ENCODE measurements around the gene DUOX1.

DNA sequence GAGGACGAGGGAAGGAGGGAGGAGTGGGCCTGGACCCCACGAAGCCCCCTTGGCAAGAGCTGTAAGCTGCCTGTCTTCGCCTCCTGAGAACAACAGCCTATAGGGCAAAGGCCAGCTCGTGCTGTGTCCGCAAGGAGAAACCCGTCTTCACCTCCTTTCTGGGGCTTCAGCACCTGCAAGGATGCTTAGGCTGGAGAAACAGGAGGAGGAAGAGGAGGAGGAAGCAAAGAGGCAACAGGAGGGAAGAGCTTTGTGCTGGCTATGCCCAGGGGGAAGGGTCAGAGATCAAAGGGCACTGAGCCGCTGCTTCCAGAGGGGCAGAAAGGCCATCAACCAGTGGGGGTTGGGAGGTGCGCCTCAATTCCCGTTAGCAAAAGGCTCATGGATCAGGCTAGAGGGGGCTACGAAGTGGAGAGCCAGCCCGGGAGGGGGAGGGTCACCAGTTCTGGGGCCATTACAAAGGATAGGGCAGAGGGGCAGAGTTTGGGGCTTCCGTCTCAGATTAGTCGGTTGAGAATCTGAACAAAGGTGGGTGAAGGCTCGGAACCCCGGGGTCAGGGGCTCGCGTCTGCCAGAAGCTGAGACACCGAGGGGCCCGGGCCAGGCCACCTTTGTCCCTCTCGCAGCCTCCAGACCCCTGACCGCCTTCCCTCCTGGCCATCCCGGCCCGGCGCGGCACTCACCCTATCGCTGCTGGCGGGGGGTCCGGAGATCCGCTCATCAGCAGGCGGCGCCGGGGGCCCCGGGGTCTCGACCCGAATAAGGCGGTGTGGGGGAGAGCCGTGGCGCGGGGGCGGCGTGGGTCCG lies 57.2 kb downstream of the DUOX1 start:
- TF ChIP-seq, protein P1, sequence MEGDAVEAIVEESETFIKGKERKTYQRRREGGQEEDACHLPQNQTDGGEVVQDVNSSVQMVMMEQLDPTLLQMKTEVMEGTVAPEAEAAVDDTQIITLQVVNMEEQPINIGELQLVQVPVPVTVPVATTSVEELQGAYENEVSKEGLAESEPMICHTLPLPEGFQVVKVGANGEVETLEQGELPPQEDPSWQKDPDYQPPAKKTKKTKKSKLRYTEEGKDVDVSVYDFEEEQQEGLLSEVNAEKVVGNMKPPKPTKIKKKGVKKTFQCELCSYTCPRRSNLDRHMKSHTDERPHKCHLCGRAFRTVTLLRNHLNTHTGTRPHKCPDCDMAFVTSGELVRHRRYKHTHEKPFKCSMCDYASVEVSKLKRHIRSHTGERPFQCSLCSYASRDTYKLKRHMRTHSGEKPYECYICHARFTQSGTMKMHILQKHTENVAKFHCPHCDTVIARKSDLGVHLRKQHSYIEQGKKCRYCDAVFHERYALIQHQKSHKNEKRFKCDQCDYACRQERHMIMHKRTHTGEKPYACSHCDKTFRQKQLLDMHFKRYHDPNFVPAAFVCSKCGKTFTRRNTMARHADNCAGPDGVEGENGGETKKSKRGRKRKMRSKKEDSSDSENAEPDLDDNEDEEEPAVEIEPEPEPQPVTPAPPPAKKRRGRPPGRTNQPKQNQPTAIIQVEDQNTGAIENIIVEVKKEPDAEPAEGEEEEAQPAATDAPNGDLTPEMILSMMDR (IDR thresholded peaks at IDR 0.05): no peak
- TF ChIP-seq POLR2AphosphoS5 (IDR thresholded peaks at IDR 0.05) (no peak), EP300 (IDR thresholded peaks at IDR 0.05) (no peak)
